Esophagus muscularis mucosa (tissue), 4 donors: ENCODE results near the gene BLM.

Experiments
- EP300 ChIP-seq: sonication (generic); formaldehyde crosslinking; IDR thresholded peaks from one replicate; pipeline ENCODE4 v1.6.1; 2017; ENCODE audit warnings: antibody characterized with exemption
- POLR2A ChIP-seq: fragments of 450-650 bp; IDR thresholded peaks from one replicate; pipeline ENCODE4 v1.6.1; 2017; ENCODE audit warnings: antibody characterized with exemption, moderate library complexity, mild to moderate bottlenecking, low read depth
- POLR2AphosphoS5 ChIP-seq, 2 donors: sonication (generic); formaldehyde crosslinking; IDR thresholded peaks; one replicate each; pipeline ENCODE4 v1.6.1; 2017; ENCODE audit warnings: antibody characterized with exemption in 2 of 2
- TF ChIP-seq, protein P1 (sequence below), 3 experiments: fragments of 200-600 bp in 2 of 3; fragments of 450-650 bp in 1 of 3; sonication (generic) in 2 of 3; IDR thresholded peaks; one replicate each; pipeline ENCODE4 v1.5.1; 2017 to 2019; ENCODE audit warnings: antibody characterized with exemption in 3 of 3, mild to moderate bottlenecking in 2 of 3, moderate library complexity in 1 of 3

DNA sequence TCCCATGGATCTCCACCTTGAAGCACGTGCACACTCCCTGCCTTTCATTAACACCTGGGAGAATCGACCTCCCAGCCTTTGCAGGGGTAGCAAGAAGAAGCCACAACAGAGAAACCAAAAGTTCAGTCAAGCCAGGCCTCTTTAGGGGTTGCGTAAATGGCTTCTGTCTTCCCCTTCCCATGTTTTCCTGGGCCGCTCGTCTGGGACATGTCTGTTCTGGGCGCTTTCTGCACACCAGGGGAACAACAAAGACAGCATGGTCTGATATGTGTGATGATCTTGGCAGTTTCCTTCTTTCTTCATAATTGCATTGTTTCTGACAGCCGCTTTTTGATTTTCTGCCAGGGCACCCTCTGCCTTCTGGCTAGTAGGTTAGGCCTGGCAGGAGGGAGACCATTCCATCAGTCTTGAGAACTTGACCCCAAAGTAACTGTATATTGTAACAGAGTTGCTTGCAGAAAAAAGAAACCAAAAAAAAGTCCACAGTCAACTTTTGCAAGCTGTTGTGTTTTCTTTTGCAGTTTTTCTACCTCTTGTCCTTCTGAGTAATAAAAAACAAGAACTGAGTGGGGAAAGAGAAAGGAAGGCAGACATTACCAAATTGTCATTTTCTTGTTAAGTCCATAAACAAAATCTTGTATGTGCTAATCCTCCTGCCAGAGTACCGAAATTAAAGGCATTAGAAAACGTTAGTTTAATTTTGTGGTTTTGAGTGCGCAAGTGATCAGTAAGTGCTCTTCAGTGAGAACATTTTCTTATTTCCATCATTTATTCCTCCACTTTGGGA lies 95.2 kb downstream of the BLM start:
- TF ChIP-seq POLR2A, result no peak
- TF ChIP-seq, protein P1, sequence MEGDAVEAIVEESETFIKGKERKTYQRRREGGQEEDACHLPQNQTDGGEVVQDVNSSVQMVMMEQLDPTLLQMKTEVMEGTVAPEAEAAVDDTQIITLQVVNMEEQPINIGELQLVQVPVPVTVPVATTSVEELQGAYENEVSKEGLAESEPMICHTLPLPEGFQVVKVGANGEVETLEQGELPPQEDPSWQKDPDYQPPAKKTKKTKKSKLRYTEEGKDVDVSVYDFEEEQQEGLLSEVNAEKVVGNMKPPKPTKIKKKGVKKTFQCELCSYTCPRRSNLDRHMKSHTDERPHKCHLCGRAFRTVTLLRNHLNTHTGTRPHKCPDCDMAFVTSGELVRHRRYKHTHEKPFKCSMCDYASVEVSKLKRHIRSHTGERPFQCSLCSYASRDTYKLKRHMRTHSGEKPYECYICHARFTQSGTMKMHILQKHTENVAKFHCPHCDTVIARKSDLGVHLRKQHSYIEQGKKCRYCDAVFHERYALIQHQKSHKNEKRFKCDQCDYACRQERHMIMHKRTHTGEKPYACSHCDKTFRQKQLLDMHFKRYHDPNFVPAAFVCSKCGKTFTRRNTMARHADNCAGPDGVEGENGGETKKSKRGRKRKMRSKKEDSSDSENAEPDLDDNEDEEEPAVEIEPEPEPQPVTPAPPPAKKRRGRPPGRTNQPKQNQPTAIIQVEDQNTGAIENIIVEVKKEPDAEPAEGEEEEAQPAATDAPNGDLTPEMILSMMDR (IDR thresholded peaks at IDR 0.05), result no peak
- TF ChIP-seq POLR2AphosphoS5 (IDR thresholded peaks at IDR 0.05), result no peak
- no peak for TF ChIP-seq EP300
